Measurements from ENCODE around the gene SPA17.

SPA17 gene

DNA sequence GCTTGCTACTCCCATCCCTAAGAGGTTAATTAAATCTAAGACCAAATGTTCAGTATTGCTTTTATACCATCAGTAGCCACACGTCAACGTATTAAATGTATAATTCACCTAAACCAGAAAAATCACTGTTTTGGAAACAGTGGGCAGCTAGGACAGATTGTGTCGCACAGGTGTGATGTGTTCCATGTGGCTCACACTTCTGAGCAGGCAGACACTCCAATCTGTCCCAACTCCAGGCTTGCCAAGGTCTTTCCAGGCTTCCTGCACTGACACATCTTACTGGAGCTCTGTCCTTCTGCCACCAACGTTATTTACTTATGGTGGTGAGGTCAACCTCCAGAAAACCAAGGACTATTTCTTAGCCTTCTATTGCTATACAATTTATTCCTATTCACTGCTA lies 11.6 kb upstream of the SPA17 start:
- DNase-seq (ENCODE audit: low read depth) = no peak

DNA sequence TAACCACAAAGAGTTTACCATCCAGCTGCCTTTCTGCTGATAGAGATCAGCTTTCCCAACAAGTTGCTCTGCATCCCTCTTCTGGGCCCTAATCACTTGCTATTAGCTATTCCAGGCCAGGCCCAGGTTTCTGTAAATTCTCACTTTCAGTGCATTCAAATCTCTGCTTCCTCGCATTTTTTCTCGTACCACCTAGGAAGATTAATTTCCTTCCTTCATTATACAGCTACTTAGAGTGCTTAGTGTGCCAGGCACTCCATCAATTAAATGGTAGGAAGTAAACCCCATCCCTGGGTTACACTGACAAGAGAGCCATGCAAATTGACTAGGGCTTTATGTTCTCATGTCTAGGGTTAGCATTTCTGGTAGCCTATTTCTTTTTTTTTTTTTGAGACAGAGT lies 9.8 kb upstream of the SPA17 start:
- no peak for DNase-seq (ENCODE audit: low read depth)

DNA sequence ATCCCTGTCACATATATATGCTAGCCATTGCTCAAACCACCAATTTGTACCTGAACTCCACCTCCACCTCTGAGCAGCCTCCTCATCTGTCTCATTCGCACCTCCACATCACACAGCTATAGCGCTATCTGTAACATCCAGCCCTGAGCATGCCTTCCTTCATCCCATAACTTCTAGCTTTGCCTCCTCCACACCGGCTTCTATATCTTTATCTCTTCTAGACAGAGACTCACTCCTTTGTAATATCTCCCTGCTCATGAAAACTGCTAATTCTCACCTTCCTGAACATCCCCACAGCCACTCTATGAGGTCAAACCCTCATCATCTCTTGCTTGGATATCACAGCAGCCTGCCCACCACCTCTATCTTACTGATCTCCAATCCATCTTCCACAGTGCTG lies 6.1 kb upstream of the SPA17 start:
- no peak for DNase-seq (ENCODE audit: low read depth)

DNA sequence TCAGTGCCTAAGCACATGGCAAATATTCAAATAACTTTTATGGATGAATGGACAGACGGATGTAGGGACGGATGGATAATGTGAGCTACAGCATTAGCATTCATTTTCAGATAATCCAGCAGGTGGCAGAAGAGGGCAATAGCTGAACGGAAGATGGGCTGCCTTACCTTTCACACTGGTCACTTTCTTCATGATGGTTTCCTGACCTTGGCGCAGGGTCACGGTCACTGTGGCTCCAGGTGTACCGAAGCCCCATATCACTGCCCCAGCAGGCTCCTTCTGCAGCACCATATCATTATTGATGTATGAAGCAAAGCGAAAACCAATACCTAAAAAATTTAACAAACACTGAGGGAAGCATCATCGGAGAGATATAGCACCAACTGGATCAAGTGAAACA lies 4.5 kb upstream of the SPA17 start:
- no peak for DNase-seq (ENCODE audit: low read depth)

DNA sequence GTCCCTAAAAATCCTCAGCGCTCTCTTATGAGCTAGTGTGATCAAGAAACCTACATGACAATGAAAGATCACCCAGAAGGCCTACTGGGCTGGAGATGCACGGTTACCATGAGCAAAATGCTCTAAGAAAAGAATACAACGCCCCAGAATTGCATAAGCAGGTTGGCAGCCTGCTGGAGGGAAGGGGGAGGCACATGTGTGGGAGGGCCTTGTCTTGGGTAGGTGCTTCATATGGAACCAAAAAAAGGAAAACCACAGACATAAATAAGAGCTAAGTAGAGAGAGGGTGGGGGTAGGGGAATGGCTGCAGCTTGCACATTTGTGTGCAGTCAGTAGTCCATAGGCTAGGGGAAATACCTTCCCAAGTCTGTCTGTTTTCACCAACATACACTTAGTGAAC lies 3.0 kb upstream of the SPA17 start:
- DNase-seq (ENCODE audit: low read depth) = no peak

DNA sequence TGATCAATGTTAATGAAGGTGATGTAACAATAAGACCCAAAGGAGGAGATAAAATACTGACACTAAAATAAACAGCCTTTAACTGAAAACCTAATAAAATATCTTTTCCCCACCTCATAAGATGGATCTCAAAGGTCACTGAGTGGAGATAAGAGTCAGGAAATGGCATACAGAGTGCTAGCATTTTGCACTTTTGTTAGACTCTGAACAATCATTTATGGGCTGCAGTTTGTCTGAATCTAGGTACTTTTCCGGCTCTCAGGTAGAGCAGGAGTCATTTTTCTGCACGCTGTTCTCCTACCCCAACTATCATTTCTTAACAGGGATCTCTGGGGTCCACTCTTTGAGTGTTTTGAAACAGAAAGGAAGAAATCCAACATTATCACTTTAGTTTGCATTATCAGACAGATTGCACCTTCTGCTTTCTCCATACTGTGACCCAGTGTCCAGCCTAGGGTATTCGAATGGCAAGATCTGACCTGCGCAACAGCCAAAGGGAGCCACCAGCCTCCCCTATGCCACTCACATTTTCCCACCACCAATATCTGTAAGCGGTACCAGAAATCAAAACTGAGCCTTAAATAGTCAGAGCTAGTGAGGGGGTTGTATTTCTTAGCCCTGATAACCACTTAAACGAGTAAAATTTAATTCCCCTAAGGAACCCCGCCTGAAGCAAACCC lies 1.0 kb upstream of the SPA17 start:
- no peak for DNase-seq (ENCODE audit: low read depth)

DNA sequence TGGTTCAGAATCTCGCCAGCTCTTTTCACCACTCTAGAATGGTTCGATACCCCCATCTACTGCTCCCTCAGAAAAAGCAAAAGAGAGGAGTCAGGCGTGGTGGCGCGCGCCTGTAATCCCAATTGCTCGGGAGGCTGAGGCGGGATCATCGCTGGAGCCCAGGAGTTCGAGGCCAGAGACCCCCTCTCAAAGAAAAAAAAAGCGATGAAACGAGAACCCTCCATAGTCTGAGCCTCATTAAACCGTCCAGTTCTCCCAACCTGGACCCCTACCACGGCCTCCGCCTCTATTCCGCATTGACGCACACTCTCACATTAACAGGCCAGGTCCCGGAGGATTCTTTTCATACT lies 439 bp downstream of the SPA17 start:
- DNase-seq (ENCODE audit: low read depth) = no peak

DNA sequence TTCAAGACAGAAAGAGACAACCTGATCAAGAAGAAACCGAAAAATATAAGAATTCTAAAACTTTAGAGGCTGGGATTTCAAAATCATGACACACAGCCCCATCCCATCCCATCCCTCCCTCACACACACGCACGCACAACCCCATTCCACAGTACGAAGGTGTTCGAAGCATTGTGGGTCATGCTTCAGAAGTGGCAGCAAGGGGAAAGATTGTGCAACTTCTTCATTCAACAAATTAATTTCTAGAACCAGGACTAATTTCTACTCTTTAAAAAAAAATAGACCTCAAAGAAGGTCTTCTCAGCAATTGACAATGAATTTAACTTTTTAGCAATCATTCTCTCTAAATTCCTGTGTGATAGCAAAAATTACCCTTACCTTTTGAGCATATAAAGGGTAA lies 867 bp downstream of the SPA17 start:
- no peak for DNase-seq (ENCODE audit: low read depth)

DNA sequence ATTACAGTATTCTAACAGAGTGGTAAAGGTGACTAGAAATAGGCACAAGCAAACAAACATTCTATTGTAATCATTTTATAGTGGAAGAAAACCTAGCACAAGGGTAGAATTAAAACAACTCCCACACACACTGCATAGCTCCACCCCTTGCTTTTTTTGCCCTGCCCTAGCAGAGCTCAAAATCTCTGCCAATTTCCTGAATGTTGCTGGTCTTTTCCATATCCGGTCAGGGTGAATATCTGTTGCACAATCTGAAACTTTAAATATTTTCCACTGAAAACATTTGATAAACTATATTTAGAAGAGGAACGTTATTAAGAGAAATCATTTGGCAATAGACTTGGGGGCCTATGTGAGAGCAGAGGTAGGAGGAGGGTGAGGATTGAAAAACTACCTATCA lies 2.7 kb downstream of the SPA17 start:
- DNase-seq (ENCODE audit: low read depth) = no peak

DNA sequence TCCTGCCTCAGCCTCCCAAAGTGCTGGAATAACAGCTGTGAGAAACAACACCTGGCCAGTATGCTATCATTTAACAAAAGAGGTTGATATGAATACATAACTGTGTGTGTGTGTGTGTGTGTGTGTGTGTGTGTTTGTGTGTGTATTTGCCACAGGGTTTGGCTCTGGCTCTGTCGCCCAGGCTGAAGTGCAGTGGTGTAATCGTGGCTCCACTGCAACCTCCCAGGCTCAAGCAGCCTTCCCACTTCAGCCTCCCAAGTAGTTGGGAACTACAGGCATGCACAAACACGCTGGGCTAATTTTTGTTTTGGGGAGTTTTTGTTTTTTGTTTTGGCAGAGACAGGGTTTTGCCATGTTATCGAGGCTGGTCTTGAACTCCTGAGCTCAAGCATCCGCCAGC lies 4.7 kb downstream of the SPA17 start:
- no peak for DNase-seq (ENCODE audit: low read depth)

DNA sequence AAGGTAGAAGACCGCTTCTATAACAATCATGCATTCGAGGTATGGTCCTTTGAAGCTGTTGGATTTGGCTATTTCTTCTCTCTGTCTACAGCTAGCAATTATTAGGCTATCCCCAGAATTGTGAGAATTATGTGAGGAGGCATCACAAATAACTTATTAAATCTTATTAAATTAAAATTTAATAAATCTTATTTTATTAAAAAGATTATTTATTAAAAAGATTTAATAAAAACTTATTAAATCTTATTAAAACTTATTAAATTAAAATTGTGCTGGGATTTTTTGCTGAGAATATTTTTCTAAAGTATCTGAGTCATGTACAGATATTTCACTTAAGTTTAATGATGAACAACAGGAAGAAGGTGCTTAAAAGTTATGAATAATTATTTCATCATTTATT lies 7.7 kb downstream of the SPA17 start:
- DNase-seq (ENCODE audit: low read depth) = no peak

DNA sequence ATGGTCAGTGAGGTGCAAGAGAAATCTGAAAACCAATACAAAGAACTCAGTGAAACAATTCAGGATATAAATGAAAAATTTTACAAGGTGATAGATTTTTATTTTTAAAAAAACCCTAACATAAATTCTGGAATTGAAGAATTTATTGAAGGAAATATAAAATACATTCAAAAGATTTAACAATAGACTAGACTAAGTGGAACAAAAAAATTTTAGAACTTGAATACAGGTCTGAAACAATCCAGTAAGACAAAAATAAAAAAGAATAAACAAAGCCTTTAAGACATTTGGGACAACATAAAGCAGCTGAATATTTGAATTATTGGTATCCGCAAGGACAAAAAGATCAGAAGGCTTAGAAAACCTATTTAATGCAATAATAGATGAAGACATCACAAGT lies 8.7 kb downstream of the SPA17 start:
- no peak for DNase-seq (ENCODE audit: low read depth)

DNA sequence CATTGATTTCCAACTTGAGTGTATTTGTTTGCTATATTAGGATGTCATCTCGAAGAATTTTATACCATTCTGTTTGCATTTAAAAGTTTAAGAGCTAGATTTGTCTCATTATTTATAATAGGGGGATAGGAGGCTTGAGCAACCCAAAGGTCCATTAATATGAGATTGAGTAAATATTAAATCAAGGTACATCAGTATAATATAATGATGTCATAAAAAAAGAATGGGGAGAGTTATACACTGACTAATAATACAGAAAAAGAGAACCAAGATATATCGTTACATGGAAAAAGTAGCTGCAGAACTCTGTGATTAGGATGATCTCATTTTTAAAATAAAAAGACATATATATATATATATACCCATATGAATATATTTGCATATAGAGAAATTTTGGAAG lies 19.4 kb downstream of the SPA17 start:
- no peak for DNase-seq (ENCODE audit: low read depth)

DNA sequence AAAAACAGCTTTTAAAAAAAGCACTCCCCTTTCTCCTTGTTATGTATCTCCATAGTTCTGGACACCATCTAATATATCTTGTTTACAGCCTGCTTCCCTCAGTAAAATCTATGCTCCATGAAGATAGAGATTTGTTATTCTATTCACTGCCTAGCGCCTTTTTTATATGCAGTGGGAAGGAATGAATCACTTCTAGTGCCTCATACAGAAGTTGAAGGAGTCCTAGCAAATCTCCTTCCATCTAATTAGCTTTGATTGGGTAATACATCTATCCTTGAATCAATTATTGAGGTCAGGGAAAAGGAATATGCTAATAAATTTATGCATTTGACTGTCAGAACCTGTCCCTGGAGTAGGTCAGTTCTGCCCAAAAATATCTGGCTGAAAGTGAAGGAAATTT lies 25.8 kb downstream of the SPA17 start:
- no peak for DNase-seq (ENCODE audit: low read depth)

DNA sequence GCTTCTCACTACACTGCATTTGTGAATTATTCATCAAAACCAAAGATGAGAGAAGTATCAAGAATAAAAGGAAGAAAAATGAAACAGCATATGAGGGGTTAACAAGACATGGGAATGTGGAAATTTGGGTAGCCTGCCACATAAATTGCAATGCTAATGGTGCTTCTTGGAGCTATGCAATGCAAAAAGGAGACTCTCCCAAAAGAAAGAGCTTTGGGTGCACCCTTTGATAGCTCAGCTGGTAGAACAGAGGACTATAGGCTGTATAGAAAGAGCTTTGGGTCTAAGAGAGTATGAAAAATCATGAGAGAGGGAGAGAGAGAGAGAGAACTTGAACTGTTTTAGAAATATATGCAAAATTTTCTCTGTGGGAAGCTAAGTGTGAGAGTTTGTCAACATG lies 26.3 kb downstream of the SPA17 start:
- DNase-seq (ENCODE audit: low read depth) = no peak

DNA sequence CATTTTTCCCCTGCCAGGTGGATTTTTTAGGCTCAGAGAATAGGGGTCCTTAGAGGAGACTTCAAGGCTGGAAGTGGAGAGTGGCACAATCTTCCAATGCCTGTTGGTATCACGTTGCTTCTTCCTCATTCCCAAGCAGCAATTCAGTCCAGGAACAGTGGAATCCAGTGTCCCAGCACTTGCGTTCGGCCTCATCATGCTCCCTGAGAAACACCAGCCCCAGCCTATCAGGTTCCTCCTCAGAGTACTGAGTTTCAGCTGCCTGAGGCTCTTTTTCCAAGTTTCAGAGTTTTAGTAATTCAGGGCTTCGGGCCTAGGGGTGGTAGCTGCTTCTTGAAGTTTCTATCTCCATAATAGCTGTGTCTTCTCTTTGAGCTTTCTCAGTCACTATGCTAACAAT lies 34.1 kb downstream of the SPA17 start:
- no peak for DNase-seq (ENCODE audit: low read depth)

DNA sequence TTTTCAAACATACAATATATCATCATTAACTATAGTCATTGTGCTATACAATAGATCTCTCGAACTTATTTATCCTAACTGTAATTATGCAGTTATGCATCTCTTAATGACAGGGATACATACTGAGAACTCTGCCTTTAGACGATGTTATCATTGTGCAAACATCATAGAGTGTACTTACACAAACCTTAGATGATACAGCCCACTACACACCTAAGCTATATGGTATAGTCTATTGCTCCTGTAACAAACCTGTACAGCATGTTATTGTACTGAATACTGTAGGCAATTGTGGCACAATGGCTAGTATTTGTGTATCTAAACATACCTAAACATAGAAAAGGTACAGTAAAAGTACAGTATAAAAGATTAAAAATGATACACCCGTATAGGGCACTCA lies 38.7 kb downstream of the SPA17 start:
- DNase-seq (ENCODE audit: low read depth) = no peak

DNA sequence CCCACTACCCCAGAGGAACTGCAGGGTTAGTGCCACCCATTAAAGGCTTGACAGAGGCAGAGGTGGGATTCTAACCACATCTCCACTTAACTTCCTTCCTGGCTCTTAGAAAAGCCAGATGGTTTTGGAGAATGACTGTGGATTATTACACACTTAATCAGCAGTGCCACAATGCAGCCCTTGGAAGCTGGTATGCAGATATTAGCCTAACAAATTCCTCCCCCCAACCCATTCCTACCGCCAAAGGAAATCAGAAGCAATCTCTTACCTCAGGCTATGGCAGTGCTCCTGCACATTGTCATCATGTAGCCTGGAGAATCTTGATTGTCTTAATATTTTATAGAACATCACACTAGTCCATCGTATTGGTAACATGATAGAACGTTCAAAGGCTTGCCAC lies 42.9 kb downstream of the SPA17 start:
- no peak for DNase-seq (ENCODE audit: low read depth)

DNA sequence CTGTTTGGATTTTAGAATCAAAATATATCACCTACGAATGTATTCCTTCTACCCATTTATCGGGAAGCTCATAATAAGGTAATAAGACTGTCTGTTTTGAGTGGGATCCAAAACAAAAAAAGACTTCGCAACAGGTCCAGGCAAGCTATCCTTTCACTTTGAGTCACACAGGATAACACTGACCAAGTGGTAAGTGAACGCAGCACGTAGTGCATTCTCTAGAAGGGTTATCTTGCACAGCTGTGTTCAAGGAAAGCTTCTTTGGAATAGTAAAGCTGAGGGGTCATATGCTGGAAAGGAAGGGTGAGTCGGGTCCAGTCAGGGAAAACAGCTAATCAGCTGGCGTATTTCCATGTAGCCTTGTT lies 43.7 kb downstream of the SPA17 start:
- no peak for DNase-seq (ENCODE audit: low read depth)

DNA sequence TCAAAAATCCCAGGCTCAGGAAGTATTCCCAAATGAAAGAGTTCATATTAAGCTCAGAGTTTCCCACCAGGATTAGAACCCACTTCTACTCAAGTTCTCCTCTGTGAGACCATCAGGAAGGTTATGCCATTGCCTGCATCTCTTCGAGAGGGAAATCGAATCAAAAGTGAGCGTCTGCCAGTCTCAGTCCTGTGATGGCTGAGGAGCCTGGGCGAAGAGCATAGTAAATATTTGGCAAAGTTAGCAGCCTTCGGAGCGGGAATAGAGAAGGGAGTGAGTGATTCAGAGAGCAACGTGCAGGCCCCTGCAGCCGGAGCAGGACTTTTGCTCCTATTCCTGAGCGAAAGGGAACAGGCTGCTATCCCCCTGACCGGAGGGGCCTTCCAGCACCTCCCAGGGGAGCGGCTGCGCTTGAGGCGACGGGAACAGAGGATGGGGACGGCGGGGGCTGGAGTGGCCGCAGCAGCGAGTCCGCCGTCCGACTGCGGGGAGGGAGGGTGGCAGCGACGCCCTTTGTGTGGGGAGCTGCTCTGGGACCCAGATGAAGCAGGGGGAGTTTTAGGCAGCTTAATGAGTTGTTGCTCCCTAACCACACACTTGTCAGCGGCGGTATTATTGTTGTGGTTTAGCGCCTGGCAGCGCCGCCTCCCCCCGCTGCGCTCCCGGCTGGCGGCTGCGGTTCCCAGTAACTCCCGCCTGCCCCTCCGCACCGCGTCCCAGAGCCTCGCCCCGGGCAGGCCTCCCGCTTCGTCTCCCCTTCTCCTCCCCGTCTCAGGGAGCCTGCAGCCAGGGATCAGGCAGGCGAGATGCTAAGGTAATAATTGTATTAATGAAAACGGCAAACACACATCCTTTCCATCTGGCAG lies 44.3 kb downstream of the SPA17 start:
- DNase-seq (ENCODE audit: low read depth) = no peak

DNA sequence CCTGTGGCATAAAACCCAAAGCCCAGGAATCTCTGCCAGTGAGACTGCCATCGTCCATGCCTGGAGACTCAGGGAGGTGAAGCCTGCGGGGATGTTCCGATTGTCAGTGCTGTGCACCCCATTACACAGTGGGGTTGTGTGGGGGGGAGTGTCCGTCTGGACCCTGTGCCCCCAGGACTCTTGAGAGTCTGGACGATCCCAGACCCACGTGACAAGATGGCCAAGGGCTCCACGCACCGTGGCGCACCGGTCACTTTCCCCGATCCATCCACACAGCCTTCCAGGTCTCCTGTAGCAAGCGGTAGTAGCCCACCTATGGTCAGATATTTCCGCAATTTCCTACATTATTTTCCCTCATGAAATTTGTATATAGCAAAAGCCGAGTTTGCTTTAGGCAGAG lies 45.1 kb downstream of the SPA17 start:
- DNase-seq (ENCODE audit: low read depth) = no peak

DNA sequence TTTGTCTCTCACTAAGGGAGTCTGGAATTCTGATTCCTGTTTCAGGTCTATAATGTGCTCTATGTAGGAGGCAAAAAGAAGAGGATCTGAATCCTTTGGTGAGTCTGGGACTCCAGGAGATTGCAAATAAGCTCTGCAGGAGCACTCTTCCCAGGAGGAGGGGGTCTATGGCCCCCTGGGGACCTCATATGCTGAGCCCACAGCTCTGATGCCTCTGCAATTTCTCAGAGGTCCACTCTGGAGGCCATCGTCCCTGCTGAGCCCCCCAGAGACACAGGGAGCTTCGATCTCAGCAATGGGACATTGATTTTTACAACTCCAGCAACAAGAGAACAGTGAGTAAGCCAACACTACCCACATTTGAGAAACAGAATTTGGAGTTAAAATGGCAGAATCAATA lies 45.8 kb downstream of the SPA17 start:
- no peak for DNase-seq (ENCODE audit: low read depth)

DNA sequence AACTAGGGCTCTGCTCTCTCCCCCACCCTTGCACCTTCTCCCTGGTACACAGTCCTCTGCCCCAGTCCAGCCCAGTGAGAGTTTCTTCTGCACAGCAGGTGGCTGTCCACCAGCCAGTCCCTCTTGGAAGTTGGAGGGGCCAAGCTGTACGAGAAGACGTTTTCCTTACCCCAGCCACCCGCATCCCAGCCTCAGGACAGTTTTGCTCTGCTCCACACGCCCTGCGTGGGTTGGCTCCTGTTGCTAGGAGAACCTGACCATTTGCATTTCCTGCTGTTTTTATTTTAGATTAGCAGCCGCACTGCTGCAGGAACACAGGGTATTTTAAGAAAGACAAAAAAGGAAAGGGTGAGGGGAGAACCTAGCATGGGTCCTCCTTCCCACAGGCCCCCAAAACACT lies 48.5 kb downstream of the SPA17 start:
- DNase-seq (ENCODE audit: low read depth) = no peak

All from stimulated activated CD8-positive, alpha-beta memory T cell treated with anti-CD3 and anti-CD28 coated beads, Interleukin-15, amount 100 ng/mL, for 24 hours (primary cell).